Measurements from ENCODE around the gene APOL5.
"Not testable (repeated sequence)": the region's sequence is repeated elsewhere in the genome, so short reads cannot be mapped to it uniquely, and the experiment has no call there.

The APOL5 gene

GRCh38 chr22:35717572-35717971 is at the start of gene APOL5:
Gene APOL5 (plus strand): TSS chr22:35717872. CDS start chr22:35717872, 0 bp downstream.
- no peak for DNase-seq
- in situ Hi-C loops (cut with MboI; ENCODE audit: low pct_unique_long_range_greater_than_20kb, low sequenced_read_pairs) = no loop called here

- no peak for DNase-seq
- in situ Hi-C loops (cut with MboI; ENCODE audit: low pct_unique_long_range_greater_than_20kb, low sequenced_read_pairs) = no loop called here
Measured at GRCh38 chr22:35674335-35674734, 43.3 kb upstream of the APOL5 start.

GRCh38 chr22:35676065-35676464 is 41.6 kb upstream of the APOL5 start:
- DNase-seq; in situ Hi-C loops (cut with MboI; ENCODE audit: low pct_unique_long_range_greater_than_20kb, low sequenced_read_pairs): not testable (repeated sequence)

- in situ Hi-C loops (cut with MboI; ENCODE audit: low pct_unique_long_range_greater_than_20kb, low sequenced_read_pairs) = no loop called here
- DNase-seq = no peak
Measured at GRCh38 chr22:35677460-35678187, 40.0 kb upstream of the APOL5 start.

GRCh38 chr22:35678836-35679235 is 38.8 kb upstream of the APOL5 start:
- in situ Hi-C loops (cut with MboI; ENCODE audit: low pct_unique_long_range_greater_than_20kb, low sequenced_read_pairs) = no loop called here
- no peak for DNase-seq

- DNase-seq; in situ Hi-C loops (cut with MboI; ENCODE audit: low pct_unique_long_range_greater_than_20kb, low sequenced_read_pairs): not testable (repeated sequence)
Measured at GRCh38 chr22:35679492-35679891, 38.2 kb upstream of the APOL5 start.

- in situ Hi-C loops (cut with MboI; ENCODE audit: low pct_unique_long_range_greater_than_20kb, low sequenced_read_pairs) = no loop called here
- DNase-seq = no peak
Measured at GRCh38 chr22:35681454-35682052, 36.1 kb upstream of the APOL5 start.

GRCh38 chr22:35683560-35683959 is 34.1 kb upstream of the APOL5 start:
- no peak for DNase-seq
- in situ Hi-C loops (cut with MboI; ENCODE audit: low pct_unique_long_range_greater_than_20kb, low sequenced_read_pairs) = no loop called here

GRCh38 chr22:35684270-35684700 is 33.4 kb upstream of the APOL5 start:
- peak; percentile 51 for DNase-seq
- in situ Hi-C loops (cut with MboI; ENCODE audit: low pct_unique_long_range_greater_than_20kb, low sequenced_read_pairs) = no loop called here

GRCh38 chr22:35684732-35685131 is 32.9 kb upstream of the APOL5 start:
- in situ Hi-C loops (cut with MboI; ENCODE audit: low pct_unique_long_range_greater_than_20kb, low sequenced_read_pairs) = no loop called here
- DNase-seq = no peak

GRCh38 chr22:35685731-35686130 is 31.9 kb upstream of the APOL5 start:
- DNase-seq = no peak
- in situ Hi-C loops (cut with MboI; ENCODE audit: low pct_unique_long_range_greater_than_20kb, low sequenced_read_pairs) = no loop called here

GRCh38 chr22:35686298-35686697 is 31.4 kb upstream of the APOL5 start:
- in situ Hi-C loops (cut with MboI; ENCODE audit: low pct_unique_long_range_greater_than_20kb, low sequenced_read_pairs) = no loop called here
- DNase-seq = no peak

- DNase-seq = no peak
- in situ Hi-C loops (cut with MboI; ENCODE audit: low pct_unique_long_range_greater_than_20kb, low sequenced_read_pairs) = no loop called here
Measured at GRCh38 chr22:35687461-35687860, 30.2 kb upstream of the APOL5 start.

GRCh38 chr22:35688913-35689675 is 28.6 kb upstream of the APOL5 start:
- no peak for DNase-seq
- in situ Hi-C loops (cut with MboI; ENCODE audit: low pct_unique_long_range_greater_than_20kb, low sequenced_read_pairs) = no loop called here

- no peak for DNase-seq
- in situ Hi-C loops (cut with MboI; ENCODE audit: low pct_unique_long_range_greater_than_20kb, low sequenced_read_pairs) = no loop called here
Measured at GRCh38 chr22:35690001-35690400, 27.7 kb upstream of the APOL5 start.

- no peak for DNase-seq
- in situ Hi-C loops (cut with MboI; ENCODE audit: low pct_unique_long_range_greater_than_20kb, low sequenced_read_pairs) = no loop called here
Measured at GRCh38 chr22:35695202-35695601, 22.5 kb upstream of the APOL5 start.

GRCh38 chr22:35697142-35697541 is 20.5 kb upstream of the APOL5 start:
- DNase-seq = no peak
- in situ Hi-C loops (cut with MboI; ENCODE audit: low pct_unique_long_range_greater_than_20kb, low sequenced_read_pairs) = no loop called here

GRCh38 chr22:35699852-35700251 is 17.8 kb upstream of the APOL5 start:
- in situ Hi-C loops (cut with MboI; ENCODE audit: low pct_unique_long_range_greater_than_20kb, low sequenced_read_pairs); DNase-seq: not testable (repeated sequence)

GRCh38 chr22:35703861-35704584 is 13.6 kb upstream of the APOL5 start:
- no peak for DNase-seq
- in situ Hi-C loops (cut with MboI; ENCODE audit: low pct_unique_long_range_greater_than_20kb, low sequenced_read_pairs) = no loop called here

GRCh38 chr22:35705141-35705540 is 12.5 kb upstream of the APOL5 start:
- in situ Hi-C loops (cut with MboI; ENCODE audit: low pct_unique_long_range_greater_than_20kb, low sequenced_read_pairs) = no loop called here
- no peak for DNase-seq

Data from KBM-7 (cell line).